ENCODE data around the gene TBCK. TPM values are rescaled to one million over a fixed set of nuclear protein-coding genes. Genes with fewer than 3 reads are reported as not detected.
A peak's percentile ranks its signal among the peaks of the same experiment; 100 is the strongest.

Gene TBCK
- total and polyA plus RNA-seq, 2 of the 13 experiments (the other 11 are each of a cell fraction or from before 2014, with no cell fraction given): 51.0 to 62.4 TPM

DNA sequence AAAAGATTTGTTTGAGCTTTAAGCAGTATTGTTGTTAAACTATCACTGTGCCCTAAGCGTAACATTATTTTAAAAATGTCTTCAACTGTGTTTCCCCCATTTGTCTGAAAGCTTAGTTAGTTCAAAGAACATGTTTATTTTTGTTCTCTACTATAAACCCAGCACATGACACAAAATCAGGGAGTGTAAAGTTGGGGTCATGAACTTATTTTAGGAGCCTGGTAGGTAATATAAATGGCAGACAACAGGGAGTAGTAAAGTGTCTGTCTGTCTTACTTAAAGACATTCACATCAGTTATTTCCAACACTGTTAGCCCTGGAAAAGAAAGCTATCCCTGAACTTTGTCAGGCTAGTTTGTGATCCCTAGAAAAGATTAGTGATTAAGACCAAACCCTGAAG is 4.2 kb upstream of the TBCK start:
- Histone ChIP-seq H3K27me3 (ENCODE audit: control insufficient read depth in 1 of 2, insufficient read depth in 2 of 2, low read length in 2 of 2) (no peaks in the 10 kb centered on the region; a peak in 2 of 5 replicates), H3K27ac (ENCODE audit: extremely low read length, insufficient read depth, low read length) (peak overlapping the region; percentile 25), H3K79me2 (ENCODE audit: insufficient read depth, low read length) (peaks cover 78% of the 10 kb centered on the region), H3K4me1 (ENCODE audit: insufficient read depth, low read length) (peaks cover 49% of the 10 kb centered on the region), H3K4me3 (replicated peaks in 1 of 3; ENCODE audit: insufficient read depth in 1 of 3, low read depth in 2 of 3, low read length in 3 of 3) (no peak overlapping the region; a peak in 1 of 6 replicates), H2AFZ (ENCODE audit: low read length) (no peak overlapping the region), H3K9me3 (ENCODE audit: low read length) (no peaks in the 10 kb centered on the region), H4K20me1 (ENCODE audit: insufficient read depth, low read length) (no peaks in the 10 kb centered on the region), H3K36me3 (replicated peaks in 1 of 2; ENCODE audit: control insufficient read depth in 1 of 2, insufficient read depth in 2 of 2, low read length in 2 of 2) (0 out of 5 replicates have a peak, but pooled peaks cover 0 to 4% of the 10 kb centered on the region in 2 experiments), H3K4me2 (ENCODE audit: low read depth, low read length) (peak overlapping the region; percentile 75), H3K9ac (ENCODE audit: insufficient read depth, low read depth, low read length) (no peak overlapping the region)
- in situ Hi-C loops (cut with HindIII; ENCODE audit: extremely low pct_ligation_motif_present, low pct_unique_long_range_greater_than_20kb): no loop called here
- intact Hi-C loops (cut with micrococcal nuclease; ENCODE audit: unreplicated experiment): no loop called here
- FAIRE-seq: no peak
- POLR2A ChIA-PET: interaction anchor here (1.0 to 1.4 kb wide), 3 partner anchors 8 to 62 kb away, joined by 3 to 6 read pairs (median 5); no protein-coding TSS in a partner anchor
- WGBS (ENCODE audit: low lambda C conversion rate): 80% methylated on average over 1 of the region's 1 CpG
- no peak for ATAC-seq
- CTCF ChIA-PET (ENCODE audit: low intra/inter-chr PET ratio, low total read pairs): no interaction called here
- no TSS peak for BruUV-seq (replicated peaks)
- DNase-seq (ENCODE audit: low spot score): no peak
- TF ChIP-seq, protein P1, sequence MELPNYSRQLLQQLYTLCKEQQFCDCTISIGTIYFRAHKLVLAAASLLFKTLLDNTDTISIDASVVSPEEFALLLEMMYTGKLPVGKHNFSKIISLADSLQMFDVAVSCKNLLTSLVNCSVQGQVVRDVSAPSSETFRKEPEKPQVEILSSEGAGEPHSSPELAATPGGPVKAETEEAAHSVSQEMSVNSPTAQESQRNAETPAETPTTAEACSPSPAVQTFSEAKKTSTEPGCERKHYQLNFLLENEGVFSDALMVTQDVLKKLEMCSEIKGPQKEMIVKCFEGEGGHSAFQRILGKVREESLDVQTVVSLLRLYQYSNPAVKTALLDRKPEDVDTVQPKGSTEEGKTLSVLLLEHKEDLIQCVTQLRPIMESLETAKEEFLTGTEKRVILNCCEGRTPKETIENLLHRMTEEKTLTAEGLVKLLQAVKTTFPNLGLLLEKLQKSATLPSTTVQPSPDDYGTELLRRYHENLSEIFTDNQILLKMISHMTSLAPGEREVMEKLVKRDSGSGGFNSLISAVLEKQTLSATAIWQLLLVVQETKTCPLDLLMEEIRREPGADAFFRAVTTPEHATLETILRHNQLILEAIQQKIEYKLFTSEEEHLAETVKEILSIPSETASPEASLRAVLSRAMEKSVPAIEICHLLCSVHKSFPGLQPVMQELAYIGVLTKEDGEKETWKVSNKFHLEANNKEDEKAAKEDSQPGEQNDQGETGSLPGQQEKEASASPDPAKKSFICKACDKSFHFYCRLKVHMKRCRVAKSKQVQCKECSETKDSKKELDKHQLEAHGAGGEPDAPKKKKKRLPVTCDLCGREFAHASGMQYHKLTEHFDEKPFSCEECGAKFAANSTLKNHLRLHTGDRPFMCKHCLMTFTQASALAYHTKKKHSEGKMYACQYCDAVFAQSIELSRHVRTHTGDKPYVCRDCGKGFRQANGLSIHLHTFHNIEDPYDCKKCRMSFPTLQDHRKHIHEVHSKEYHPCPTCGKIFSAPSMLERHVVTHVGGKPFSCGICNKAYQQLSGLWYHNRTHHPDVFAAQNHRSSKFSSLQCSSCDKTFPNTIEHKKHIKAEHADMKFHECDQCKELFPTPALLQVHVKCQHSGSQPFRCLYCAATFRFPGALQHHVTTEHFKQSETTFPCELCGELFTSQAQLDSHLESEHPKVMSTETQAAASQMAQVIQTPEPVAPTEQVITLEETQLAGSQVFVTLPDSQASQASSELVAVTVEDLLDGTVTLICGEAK (IDR thresholded peaks at IDR 0.05): no peak
- TF ChIP-seq, protein P1 (CRISPR knock-in tag; IDR thresholded peaks at IDR 0.05): no peak
- TF ChIP-seq, protein P2, sequence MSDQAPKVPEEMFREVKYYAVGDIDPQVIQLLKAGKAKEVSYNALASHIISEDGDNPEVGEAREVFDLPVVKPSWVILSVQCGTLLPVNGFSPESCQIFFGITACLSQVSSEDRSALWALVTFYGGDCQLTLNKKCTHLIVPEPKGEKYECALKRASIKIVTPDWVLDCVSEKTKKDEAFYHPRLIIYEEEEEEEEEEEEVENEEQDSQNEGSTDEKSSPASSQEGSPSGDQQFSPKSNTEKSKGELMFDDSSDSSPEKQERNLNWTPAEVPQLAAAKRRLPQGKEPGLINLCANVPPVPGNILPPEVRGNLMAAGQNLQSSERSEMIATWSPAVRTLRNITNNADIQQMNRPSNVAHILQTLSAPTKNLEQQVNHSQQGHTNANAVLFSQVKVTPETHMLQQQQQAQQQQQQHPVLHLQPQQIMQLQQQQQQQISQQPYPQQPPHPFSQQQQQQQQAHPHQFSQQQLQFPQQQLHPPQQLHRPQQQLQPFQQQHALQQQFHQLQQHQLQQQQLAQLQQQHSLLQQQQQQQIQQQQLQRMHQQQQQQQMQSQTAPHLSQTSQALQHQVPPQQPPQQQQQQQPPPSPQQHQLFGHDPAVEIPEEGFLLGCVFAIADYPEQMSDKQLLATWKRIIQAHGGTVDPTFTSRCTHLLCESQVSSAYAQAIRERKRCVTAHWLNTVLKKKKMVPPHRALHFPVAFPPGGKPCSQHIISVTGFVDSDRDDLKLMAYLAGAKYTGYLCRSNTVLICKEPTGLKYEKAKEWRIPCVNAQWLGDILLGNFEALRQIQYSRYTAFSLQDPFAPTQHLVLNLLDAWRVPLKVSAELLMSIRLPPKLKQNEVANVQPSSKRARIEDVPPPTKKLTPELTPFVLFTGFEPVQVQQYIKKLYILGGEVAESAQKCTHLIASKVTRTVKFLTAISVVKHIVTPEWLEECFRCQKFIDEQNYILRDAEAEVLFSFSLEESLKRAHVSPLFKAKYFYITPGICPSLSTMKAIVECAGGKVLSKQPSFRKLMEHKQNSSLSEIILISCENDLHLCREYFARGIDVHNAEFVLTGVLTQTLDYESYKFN (CRISPR knock-in tag; conservative IDR thresholded peaks at IDR 0.05): 0 out of 2 replicates have a peak, but pooled peaks have one; percentile 20
- TF ChIP-seq ZFAT (CRISPR knock-in tag; conservative IDR thresholded peaks at IDR 0.05) (no peak), ZNF747 (CRISPR knock-in tag; IDR thresholded peaks at IDR 0.05; ENCODE audit: borderline replicate concordance) (no peak)
- TF ChIP-seq, protein P3, sequence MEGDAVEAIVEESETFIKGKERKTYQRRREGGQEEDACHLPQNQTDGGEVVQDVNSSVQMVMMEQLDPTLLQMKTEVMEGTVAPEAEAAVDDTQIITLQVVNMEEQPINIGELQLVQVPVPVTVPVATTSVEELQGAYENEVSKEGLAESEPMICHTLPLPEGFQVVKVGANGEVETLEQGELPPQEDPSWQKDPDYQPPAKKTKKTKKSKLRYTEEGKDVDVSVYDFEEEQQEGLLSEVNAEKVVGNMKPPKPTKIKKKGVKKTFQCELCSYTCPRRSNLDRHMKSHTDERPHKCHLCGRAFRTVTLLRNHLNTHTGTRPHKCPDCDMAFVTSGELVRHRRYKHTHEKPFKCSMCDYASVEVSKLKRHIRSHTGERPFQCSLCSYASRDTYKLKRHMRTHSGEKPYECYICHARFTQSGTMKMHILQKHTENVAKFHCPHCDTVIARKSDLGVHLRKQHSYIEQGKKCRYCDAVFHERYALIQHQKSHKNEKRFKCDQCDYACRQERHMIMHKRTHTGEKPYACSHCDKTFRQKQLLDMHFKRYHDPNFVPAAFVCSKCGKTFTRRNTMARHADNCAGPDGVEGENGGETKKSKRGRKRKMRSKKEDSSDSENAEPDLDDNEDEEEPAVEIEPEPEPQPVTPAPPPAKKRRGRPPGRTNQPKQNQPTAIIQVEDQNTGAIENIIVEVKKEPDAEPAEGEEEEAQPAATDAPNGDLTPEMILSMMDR (CRISPR knock-in tag; IDR thresholded peaks at IDR 0.05): no peak
- TF ChIP-seq, protein P4, sequence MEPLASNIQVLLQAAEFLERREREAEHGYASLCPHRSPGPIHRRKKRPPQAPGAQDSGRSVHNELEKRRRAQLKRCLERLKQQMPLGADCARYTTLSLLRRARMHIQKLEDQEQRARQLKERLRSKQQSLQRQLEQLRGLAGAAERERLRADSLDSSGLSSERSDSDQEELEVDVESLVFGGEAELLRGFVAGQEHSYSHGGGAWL (CRISPR knock-in tag; IDR thresholded peaks at IDR 0.05): no peak
